HT1080 (cell line): ENCODE measurements around the gene GCHFR. TPM values are rescaled to one million over a fixed set of nuclear protein-coding genes. Genes with fewer than 3 reads are reported as not detected.
A peak's percentile ranks its signal among the peaks of the same experiment; 100 is the strongest.

Experiments
- DNase-seq: peaks from one replicate; pipeline ENCODE4 v3.0.0-alpha.2; 2015; ENCODE audit warnings: low read depth
- total RNA-seq: library from RNA; depleted of rRNA; stranded (reverse); fragments of >200 nt; shearing (Covaris generic); gene quantifications from 2 replicates; pipeline ENCODE4 v1.2.3, GENCODE V29; 2014

Gene GCHFR
- total RNA-seq, 1 experiment from 2014 or later: 0.51 TPM

- DNase-seq: no peak
These were observed 12.1 kb downstream of the GCHFR start for GRCh38 chr15:40775740-40776536.

GRCh38 chr15:40776537-40777141 lies 12.8 kb downstream of the GCHFR start:
- peak; percentile 68 for DNase-seq

GRCh38 chr15:40782609-40783227 lies 18.9 kb downstream of the GCHFR start:
- DNase-seq: peak; percentile 57

- no peak for DNase-seq
These were observed 21.3 kb downstream of the GCHFR start for GRCh38 chr15:40785164-40785563.

GRCh38 chr15:40785814-40786213 lies 21.9 kb downstream of the GCHFR start:
- no peak for DNase-seq

GRCh38 chr15:40787344-40787841 lies 23.5 kb downstream of the GCHFR start:
- peak; percentile 98 for DNase-seq

- no peak for DNase-seq
These were observed 24.1 kb downstream of the GCHFR start for GRCh38 chr15:40787991-40788390.

GRCh38 chr15:40789119-40789518 lies 25.3 kb downstream of the GCHFR start:
- no peak for DNase-seq

- no peak for DNase-seq
These were observed 26.1 kb downstream of the GCHFR start for GRCh38 chr15:40789999-40790398.

GRCh38 chr15:40790718-40791117 lies 26.9 kb downstream of the GCHFR start:
- DNase-seq: peak; percentile 23

GRCh38 chr15:40792394-40792793 lies 28.5 kb downstream of the GCHFR start:
- DNase-seq: no peak

- DNase-seq: peak; percentile 96
These were observed 29.5 kb downstream of the GCHFR start for GRCh38 chr15:40793216-40793989.

- DNase-seq: no peak
These were observed 32.2 kb downstream of the GCHFR start for GRCh38 chr15:40796041-40796440.

GRCh38 chr15:40796512-40796911 lies 32.6 kb downstream of the GCHFR start:
- no peak for DNase-seq

- DNase-seq: no peak
These were observed 35.7 kb downstream of the GCHFR start for GRCh38 chr15:40799523-40799922.

- DNase-seq: no peak
These were observed 39.2 kb downstream of the GCHFR start for GRCh38 chr15:40803076-40803475.

GRCh38 chr15:40803688-40804087 lies 39.8 kb downstream of the GCHFR start:
- DNase-seq: no peak

- no peak for DNase-seq
These were observed 42.8 kb downstream of the GCHFR start for GRCh38 chr15:40806672-40807027.

GRCh38 chr15:40807028-40807887 lies 43.4 kb downstream of the GCHFR start, which contains the start of the genes DNAJC17 and ZFYVE19:
Gene DNAJC17, minus strand, starts transcription at chr15:40807473. Its CDS starts 27 bp downstream, at chr15:40807446.
Gene ZFYVE19, plus strand, starts transcription at chr15:40807089. Its CDS starts 501 bp downstream, at chr15:40807590.
- DNase-seq: peak; percentile 98

- DNase-seq: no peak
These were observed 44.1 kb downstream of the GCHFR start for GRCh38 chr15:40807888-40808461.
